GM12878 (cell line): ENCODE measurements around the gene BIN1. TPM values are rescaled to one million over a fixed set of nuclear protein-coding genes. Genes with fewer than 3 reads are reported as not detected.

Source experiments
- ATAC-seq: fragments of 200-7000 bp; cut with Tn5 transposase; 3 replicates; pipeline ENCODE4 v1.9.1; 2020; ENCODE audit warnings: mild to moderate bottlenecking, moderate library complexity
- BruUV-seq: library from RNA; stranded (reverse); fragments of 400-500 nt; replicated peaks from 2 replicates; lab custom pipeline; 2021; lab: Mats Ljungman, UMichigan
- CTCF ChIA-PET: fragments of 300-600 bp; sonication (Branson Sonifier 250); formaldehyde crosslinking; extraction: SDS; loops from one replicate; lab custom pipeline; 2021; ENCODE audit warnings: inconsistent platforms; lab: Yijun Ruan, JAX
- POLR2A ChIA-PET: fragments of 350-600 bp; formaldehyde crosslinking; extraction: SDS; loops from one replicate; lab custom pipeline; 2021; ENCODE audit warnings: inconsistent platforms; lab: Charles Lee
- RAD21 ChIA-PET: fragments of 300-600 bp; sonication (Branson Sonifier 250); formaldehyde crosslinking; loops from one replicate; lab custom pipeline; 2023; ENCODE audit warnings: antibody characterized with exemption; ENCODE audit not compliant: unreplicated experiment; lab: Charles Lee
- SMC1A ChIA-PET: fragments of 300-600 bp; sonication (Branson Sonifier 250); formaldehyde crosslinking; loops from one replicate; lab custom pipeline; 2023; ENCODE audit not compliant: unreplicated experiment, uncharacterized antibody; lab: Charles Lee
- DNase-seq: peaks from one replicate; pipeline ENCODE4 v3.0.0-alpha.2; 2011; ENCODE audit warnings: low read depth, low spot score
- FAIRE-seq: peaks from 3 replicates; lab custom pipeline; 2011; peaks lifted over from hg19 to GRCh38; lab: Jason Lieb, UNC
- H2AFZ ChIP-seq: 2 replicates; pipeline ENCODE4 v1.6.0; 2011; ENCODE audit warnings: low read depth, low read length, control low read depth; ENCODE audit not compliant: control insufficient read depth
- H3K27ac ChIP-seq: 2 replicates; pipeline ENCODE4 v1.5.1; 2011; ENCODE audit warnings: control low read depth; ENCODE audit not compliant: control insufficient read depth, insufficient read depth
- H3K27me3 ChIP-seq, 2 experiments: replicated peaks in 1 of 2; 2 replicates each; pipeline versions ENCODE4 v1.6.0 to v1.6.1; 2011; ENCODE audit warnings: low read length in 1 of 2; ENCODE audit not compliant: control insufficient read depth in 2 of 2, insufficient read depth in 2 of 2
- H3K36me3 ChIP-seq, 2 experiments: 2 replicates each; pipeline ENCODE4 v1.5.1; 2011; ENCODE audit warnings: low read length in 1 of 2; ENCODE audit not compliant: control insufficient read depth in 2 of 2, insufficient read depth in 2 of 2
- H3K4me1 ChIP-seq: 2 replicates; pipeline ENCODE4 v1.6.1; 2011; ENCODE audit warnings: mild to moderate bottlenecking, low read length, moderate library complexity, mixed read lengths; ENCODE audit not compliant: control insufficient read depth, insufficient read depth
- H3K4me2 ChIP-seq: 2 replicates; pipeline ENCODE4 v1.6.0; 2011; ENCODE audit warnings: control low read depth; ENCODE audit not compliant: control insufficient read depth, insufficient read depth
- H3K4me3 ChIP-seq: fragments of 200-600 bp; sonication (generic); 2 replicates; pipeline ENCODE4 v1.5.1; 2016
- H3K79me2 ChIP-seq: 2 replicates; pipeline ENCODE4 v1.6.0; 2011; ENCODE audit warnings: low read length; ENCODE audit not compliant: control insufficient read depth, insufficient read depth
- H3K9ac ChIP-seq: 2 replicates; pipeline ENCODE4 v1.8.0; 2011; ENCODE audit warnings: low read length, control low read depth, mixed read lengths; ENCODE audit not compliant: control insufficient read depth, insufficient read depth
- H3K9me3 ChIP-seq: replicated peaks from 3 replicates; pipeline ENCODE4 v1.5.1; 2011; ENCODE audit warnings: mild to moderate bottlenecking, low read length; ENCODE audit not compliant: control insufficient read depth, insufficient read depth
- H4K20me1 ChIP-seq: 2 replicates; pipeline ENCODE4 v1.6.0; 2011; ENCODE audit not compliant: control insufficient read depth, insufficient read depth
- CHD2 ChIP-seq: IDR thresholded peaks from 2 replicates; pipeline ENCODE4 v1.6.1; 2011; ENCODE audit warnings: low read depth, low read length, improper control_type of control experiment, borderline replicate concordance
- NFIC ChIP-seq: IDR thresholded peaks from 2 replicates; pipeline ENCODE4 v1.6.1; 2012; ENCODE audit warnings: low read depth, mild to moderate bottlenecking, inconsistent platforms, low read length, moderate library complexity
- NFYA ChIP-seq: IDR thresholded peaks from 2 replicates; pipeline ENCODE4 v1.6.1; 2011; ENCODE audit warnings: low read depth, mild to moderate bottlenecking, low read length, improper control_type of control experiment, borderline replicate concordance
- RB1 ChIP-seq: fragments of 450-650 bp; formaldehyde crosslinking; IDR thresholded peaks from 2 replicates; pipeline ENCODE4 v1.6.1; 2017; ENCODE audit warnings: mild to moderate bottlenecking, borderline replicate concordance
- TAF1 ChIP-seq: IDR thresholded peaks from 2 replicates; pipeline ENCODE4 v1.6.1; 2011; ENCODE audit warnings: mild to moderate bottlenecking, low read depth, low read length, borderline replicate concordance
- WGBS: methylation state at CpG from one replicate; pipeline ENCODE4 v1.1.6; 2016; ENCODE audit warnings: low lambda C conversion rate; ENCODE audit not compliant: insufficient replicate concordance, insufficient coverage; ENCODE audit errors: missing lambda C conversion rate; 5-methylcytosine and 5-hydroxymethylcytosine counted together
- in situ Hi-C: fragments of 300-500 bp; cut with MboI; formaldehyde crosslinking; loops from 9 replicates; pipeline ENCODE4 v1.14.3; 2018; ENCODE audit warnings: mixed read lengths
- intact Hi-C: fragments of 100-400 bp; cut with micrococcal nuclease; formaldehyde crosslinking; loops from one replicate; pipeline ENCODE4 v1.14.2; 2022; ENCODE audit not compliant: unreplicated experiment
- polyA plus RNA-seq, 11 experiments: library from polyadenylated mRNA; depleted of rRNA in 4 of 11; unstranded in 6 of 11; stranded (reverse) in 5 of 11; fragments of >200 nt; fragmentation: Nextera tagmentation in 4 of 11; fragmentation: Illumina TruSeq in 1 of 11; extraction: Ambion mirVana in 4 of 11; extraction: Trizol in 1 of 11; gene quantifications; 1 replicate in 1 of 11; 2 replicates in 10 of 11; pipeline versions ENCODE4 v1.2.1 to v1.2.3, GENCODE V29; 2011 to 2016; ENCODE audit warnings: inconsistent platforms in 2 of 11, missing spikeins in 2 of 11, low read depth in 1 of 11
- total RNA-seq, 4 experiments: library from RNA; depleted of rRNA in 3 of 4; stranded (reverse); fragments of >200 nt in 3 of 4; fragmentation: Illumina TruSeq in 1 of 4; extraction: Trizol in 1 of 4; gene quantifications; 2 replicates each; pipeline versions ENCODE4 v1.2.1 to v1.2.3, GENCODE V29; 2013 to 2021
- TF ChIP-seq, protein P1 (sequence below): fragments of 450-650 bp; IDR thresholded peaks from 2 replicates; pipeline ENCODE4 v1.6.1; 2014; ENCODE audit warnings: mild to moderate bottlenecking
- TF ChIP-seq, protein P2 (sequence below): IDR thresholded peaks from 2 replicates; pipeline ENCODE4 v1.6.1; 2012; ENCODE audit warnings: low read depth, low read length, improper control_type of control experiment
- TF ChIP-seq, protein P3 (sequence below): fragments of 450-650 bp; IDR thresholded peaks from 2 replicates; pipeline ENCODE4 v1.6.1; 2017; ENCODE audit warnings: antibody characterized with exemption, mild to moderate bottlenecking, moderate library complexity

Gene BIN1
- total and polyA plus RNA-seq, 10 of the 15 experiments (the other 5 are each of a cell fraction or from before 2014, with no cell fraction given), result 0.32 to 21.3 (median 11.2) TPM

DNA sequence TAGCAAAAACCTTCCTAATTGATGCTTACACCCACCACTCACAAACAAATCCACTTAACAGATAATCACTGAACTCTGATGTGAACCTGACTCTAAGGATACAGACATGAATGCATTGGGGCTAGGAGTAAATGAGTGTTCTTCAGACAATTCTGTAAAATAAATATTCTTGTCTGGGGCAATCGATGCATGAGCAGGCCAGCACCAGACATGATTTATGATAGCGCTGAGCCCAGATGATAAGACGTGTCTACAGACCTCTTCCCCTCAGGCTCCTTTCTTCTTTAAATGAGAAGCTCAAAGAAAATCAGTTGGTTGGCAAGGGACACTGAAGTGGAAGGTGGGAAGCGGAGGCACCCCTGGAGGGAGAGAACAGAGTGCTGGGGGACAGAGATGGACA lies 27.3 kb upstream of the BIN1 start:
- Histone ChIP-seq H3K4me3 (no peak overlapping the region), H3K9ac (no peak overlapping the region), H3K27ac (no peak overlapping the region), H3K4me2 (no peak overlapping the region), H3K79me2 (no peaks in the 10 kb centered on the region), H4K20me1 (no peaks in the 10 kb centered on the region), H3K9me3 (no peaks in the 10 kb centered on the region), H3K27me3 (no peaks in the 10 kb centered on the region), H2AFZ (no peak overlapping the region), H3K36me3 (no peaks in the 10 kb centered on the region), H3K4me1 (no peaks in the 10 kb centered on the region)
- DNase-seq (no peak), FAIRE-seq (no peak), ATAC-seq (no peak)
- CTCF ChIA-PET, result no interaction called here
- intact Hi-C loops, result no loop called here
- POLR2A ChIA-PET, result no interaction called here
- in situ Hi-C loops, result no loop called here
- RAD21 ChIA-PET, result no interaction called here
- SMC1A ChIA-PET, result no interaction called here
- 58% methylated on average over 4 of the region's 4 CpGs for WGBS
- no TSS peak for BruUV-seq
- TF ChIP-seq RB1, result no peak
- TF ChIP-seq, protein P1, sequence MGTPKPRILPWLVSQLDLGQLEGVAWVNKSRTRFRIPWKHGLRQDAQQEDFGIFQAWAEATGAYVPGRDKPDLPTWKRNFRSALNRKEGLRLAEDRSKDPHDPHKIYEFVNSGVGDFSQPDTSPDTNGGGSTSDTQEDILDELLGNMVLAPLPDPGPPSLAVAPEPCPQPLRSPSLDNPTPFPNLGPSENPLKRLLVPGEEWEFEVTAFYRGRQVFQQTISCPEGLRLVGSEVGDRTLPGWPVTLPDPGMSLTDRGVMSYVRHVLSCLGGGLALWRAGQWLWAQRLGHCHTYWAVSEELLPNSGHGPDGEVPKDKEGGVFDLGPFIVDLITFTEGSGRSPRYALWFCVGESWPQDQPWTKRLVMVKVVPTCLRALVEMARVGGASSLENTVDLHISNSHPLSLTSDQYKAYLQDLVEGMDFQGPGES, result no peak
- no peak for TF ChIP-seq TAF1
- TF ChIP-seq CHD2, result no peak
- TF ChIP-seq, protein P2, sequence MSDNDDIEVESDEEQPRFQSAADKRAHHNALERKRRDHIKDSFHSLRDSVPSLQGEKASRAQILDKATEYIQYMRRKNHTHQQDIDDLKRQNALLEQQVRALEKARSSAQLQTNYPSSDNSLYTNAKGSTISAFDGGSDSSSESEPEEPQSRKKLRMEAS, result no peak
- no peak for TF ChIP-seq NFYA
- TF ChIP-seq, protein P3, sequence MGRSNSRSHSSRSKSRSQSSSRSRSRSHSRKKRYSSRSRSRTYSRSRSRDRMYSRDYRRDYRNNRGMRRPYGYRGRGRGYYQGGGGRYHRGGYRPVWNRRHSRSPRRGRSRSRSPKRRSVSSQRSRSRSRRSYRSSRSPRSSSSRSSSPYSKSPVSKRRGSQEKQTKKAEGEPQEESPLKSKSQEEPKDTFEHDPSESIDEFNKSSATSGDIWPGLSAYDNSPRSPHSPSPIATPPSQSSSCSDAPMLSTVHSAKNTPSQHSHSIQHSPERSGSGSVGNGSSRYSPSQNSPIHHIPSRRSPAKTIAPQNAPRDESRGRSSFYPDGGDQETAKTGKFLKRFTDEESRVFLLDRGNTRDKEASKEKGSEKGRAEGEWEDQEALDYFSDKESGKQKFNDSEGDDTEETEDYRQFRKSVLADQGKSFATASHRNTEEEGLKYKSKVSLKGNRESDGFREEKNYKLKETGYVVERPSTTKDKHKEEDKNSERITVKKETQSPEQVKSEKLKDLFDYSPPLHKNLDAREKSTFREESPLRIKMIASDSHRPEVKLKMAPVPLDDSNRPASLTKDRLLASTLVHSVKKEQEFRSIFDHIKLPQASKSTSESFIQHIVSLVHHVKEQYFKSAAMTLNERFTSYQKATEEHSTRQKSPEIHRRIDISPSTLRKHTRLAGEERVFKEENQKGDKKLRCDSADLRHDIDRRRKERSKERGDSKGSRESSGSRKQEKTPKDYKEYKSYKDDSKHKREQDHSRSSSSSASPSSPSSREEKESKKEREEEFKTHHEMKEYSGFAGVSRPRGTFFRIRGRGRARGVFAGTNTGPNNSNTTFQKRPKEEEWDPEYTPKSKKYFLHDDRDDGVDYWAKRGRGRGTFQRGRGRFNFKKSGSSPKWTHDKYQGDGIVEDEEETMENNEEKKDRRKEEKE, result no peak
- TF ChIP-seq NFIC, result no peak
